GM19395 (cell line): ENCODE measurements around the gene PIK3R3.

Source experiments
- ATAC-seq: cut with Tn5 transposase; IDR thresholded peaks from one replicate; pipeline ENCODE4 v1.9.1; 2021; ENCODE audit warnings: mild to moderate bottlenecking, moderate library complexity; ENCODE audit not compliant: unreplicated experiment

PIK3R3 gene

GRCh38 chr1:45999507-45999906 is 132.9 kb downstream of the PIK3R3 start:
- ATAC-seq: no peak

- no peak for ATAC-seq
Observed at GRCh38 chr1:45998020-45998617, 134.3 kb downstream of the PIK3R3 start.

DNA sequence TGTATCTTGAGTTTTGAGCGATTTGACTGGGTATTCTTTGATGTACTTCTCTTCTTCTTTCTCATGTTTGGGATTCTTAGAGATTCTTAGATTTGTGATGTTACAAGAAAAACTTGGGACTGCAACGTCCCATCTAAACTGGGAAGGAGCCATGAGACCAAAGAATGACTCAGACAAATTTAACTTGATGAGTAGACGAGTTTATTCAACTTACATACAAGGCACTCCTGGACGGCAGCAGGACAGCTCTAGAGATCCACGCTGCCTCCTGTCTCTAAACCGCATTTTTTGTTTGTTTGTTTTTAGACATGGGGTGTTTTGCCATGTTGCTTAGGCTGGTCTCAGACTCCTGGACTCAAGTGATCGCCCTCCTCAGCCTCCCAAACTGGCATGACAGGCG is 137.1 kb downstream of the PIK3R3 start:
- ATAC-seq: no peak

DNA sequence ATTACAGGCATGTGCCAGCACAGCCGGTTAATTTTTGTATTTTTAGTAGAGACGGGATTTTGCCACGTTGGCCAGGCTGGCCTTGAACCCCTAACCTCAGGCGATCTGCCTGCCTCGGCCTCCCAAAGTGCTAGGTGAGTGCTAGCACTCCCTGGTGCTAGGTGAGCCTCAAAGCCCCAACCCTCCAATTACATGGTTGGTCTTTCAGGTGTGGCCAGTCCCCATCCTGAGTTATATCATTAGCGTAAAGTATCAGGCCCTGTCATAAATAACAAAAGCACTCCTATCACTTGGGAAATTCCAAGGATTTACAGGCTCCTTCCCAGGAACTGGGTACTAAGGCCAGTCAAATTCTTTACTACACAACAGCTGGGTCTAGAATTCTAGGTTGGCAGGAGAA is 138.0 kb downstream of the PIK3R3 start:
- no peak for ATAC-seq
